Panc1 (cell line): ENCODE results near the gene BBX.

Experiments
- CTCF ChIP-seq: fragments of 450-650 bp; IDR thresholded peaks from 2 replicates; pipeline ENCODE4 v1.5.1; 2017; ENCODE audit warnings: mild to moderate bottlenecking
- POLR2AphosphoS5 ChIP-seq: IDR thresholded peaks from 2 replicates; pipeline ENCODE4 v1.6.1; 2012; ENCODE audit warnings: mild to moderate bottlenecking, low read depth, low read length, moderate library complexity
- SIN3A ChIP-seq: IDR thresholded peaks from 2 replicates; pipeline ENCODE4 v1.6.1; 2012; ENCODE audit warnings: low read depth, mild to moderate bottlenecking, low read length, moderate library complexity, borderline replicate concordance; ENCODE audit not compliant: insufficient read depth

DNA sequence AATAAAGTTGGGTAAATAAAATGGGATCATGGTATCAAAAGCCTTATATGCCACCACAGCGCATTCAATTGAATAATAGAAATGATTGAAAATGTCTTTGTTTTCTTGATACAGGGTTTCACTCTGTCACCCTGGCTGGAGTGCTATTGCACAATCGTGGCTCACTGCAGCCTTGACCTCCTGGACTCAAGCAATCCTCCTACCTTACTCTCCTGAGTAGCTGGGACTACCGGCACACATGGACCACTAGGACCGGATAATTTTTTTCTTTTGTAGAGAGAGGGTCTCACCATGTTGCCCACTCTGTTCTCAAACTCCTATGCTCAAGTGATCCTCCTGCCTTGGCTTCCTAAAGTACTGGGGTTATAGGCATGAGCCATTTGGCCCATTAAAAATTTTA, 33.8 kb upstream of the BBX start:
- TF ChIP-seq CTCF (no peak), POLR2AphosphoS5 (no peak), SIN3A (no peak)
